HG02840 (cell line): ENCODE measurements around the gene ASCC3.

Experiments used
- ATAC-seq: cut with Tn5 transposase; IDR thresholded peaks from one replicate; pipeline ENCODE4 v1.9.1; 2021; ENCODE audit warnings: mild to moderate bottlenecking, moderate library complexity, moderate number of reproducible peaks; ENCODE audit not compliant: unreplicated experiment, low FRiP score

ASCC3 gene

GRCh38 chr6:100458841-100459591 lies 422.1 kb downstream of the ASCC3 start:
- ATAC-seq = no peak
